Astrocyte (in vitro differentiated cells and primary cell): ENCODE data around the gene ASPSCR1.

Experiments used
- CTCF ChIP-seq: IDR thresholded peaks from 2 replicates; pipeline ENCODE4 v1.5.1; 2011; ENCODE audit warnings: low read depth, mild to moderate bottlenecking, inconsistent platforms, low read length, moderate library complexity; ENCODE audit not compliant: insufficient read depth
- EZH2 ChIP-seq: IDR thresholded peaks from 2 replicates; pipeline ENCODE4 v1.6.1; 2012; ENCODE audit warnings: mild to moderate bottlenecking, low read length, inconsistent platforms; ENCODE audit not compliant: insufficient read depth

GRCh38 chr17:82028246-82028645 is 50.8 kb downstream of the ASPSCR1 start:
- no peak for TF ChIP-seq CTCF
- TF ChIP-seq EZH2 = no peak
